Activated CD4-positive, alpha-beta memory T cell treated with anti-CD3 and anti-CD28 coated beads for 36 hours (primary cell): ENCODE measurements around the gene CLEC4D. TPM values are rescaled to one million over a fixed set of nuclear protein-coding genes. Genes with fewer than 3 reads are reported as not detected.
A peak's percentile ranks its signal among the peaks of the same experiment; 100 is the strongest.

ENCODE experiments used
- CTCF ChIA-PET: fragments of 350-600 bp; sonication (Branson Sonifier 250); formaldehyde crosslinking; loops from one replicate; lab custom pipeline; 2021; ENCODE audit warnings: antibody characterized with exemption, inconsistent platforms; lab: Charles Lee
- POLR2A ChIA-PET: fragments of 350-600 bp; sonication (Branson Sonifier 250); formaldehyde crosslinking; loops from one replicate; lab custom pipeline; 2021; ENCODE audit warnings: antibody characterized with exemption; lab: Charles Lee
- DNase-seq: peaks from one replicate; pipeline ENCODE4 v3.0.0-alpha.2; 2020
- H3K27ac Mint-ChIP-seq: one replicate; pipeline ENCODE4 v1.8.0; 2021; ENCODE audit warnings: mixed read lengths
- H3K27me3 Mint-ChIP-seq: one replicate; pipeline ENCODE4 v1.8.0; 2021; ENCODE audit warnings: mixed read lengths
- H3K36me3 Mint-ChIP-seq: one replicate; pipeline ENCODE4 v1.8.0; 2021; ENCODE audit warnings: mixed read lengths
- H3K4me1 Mint-ChIP-seq: one replicate; pipeline ENCODE4 v1.8.0; 2021; ENCODE audit warnings: low read depth, mixed read lengths
- H3K4me3 Mint-ChIP-seq: one replicate; pipeline ENCODE4 v1.8.0; 2021; ENCODE audit warnings: mild to moderate bottlenecking, mixed read lengths
- H3K9me3 Mint-ChIP-seq: one replicate; pipeline ENCODE4 v1.8.0; 2021; ENCODE audit warnings: mixed read lengths
- intact Hi-C: fragments of 100-400 bp; cut with micrococcal nuclease; formaldehyde crosslinking; loops from one replicate; pipeline ENCODE4 v1.15.1; 2023
- total RNA-seq, 2 experiments: library from RNA; stranded (reverse); gene quantifications; one replicate each; pipeline ENCODE4 v1.2.3, GENCODE V29; 2021

Gene CLEC4D
- total RNA-seq, 2 experiments from 2014 or later, result not detected

GRCh38 chr12:8541562-8541961 is 28.3 kb downstream of the CLEC4D start:
- ChIA-PET CTCF (interaction anchor here (1.2 kb wide), 1 partner anchor 508 kb away, joined by 3 read pairs; no protein-coding TSS in a partner anchor), POLR2A (no interaction called here)
- intact Hi-C loops, result loop anchor here (5.0 to 10.0 kb wide), 3 partner anchors 103 to 506 kb away; no protein-coding TSS in a partner anchor
- H3K27me3 Mint-ChIP-seq, result peaks cover 29% of the 10 kb centered on the region
- H3K4me1 Mint-ChIP-seq, result peaks cover 6% of the 10 kb centered on the region
- no peaks in the 10 kb centered on the region for H3K36me3 Mint-ChIP-seq
- no peaks in the 10 kb centered on the region for H3K9me3 Mint-ChIP-seq
- no peak for DNase-seq
- no peak overlapping the region for H3K27ac Mint-ChIP-seq
- H3K4me3 Mint-ChIP-seq, result no peak overlapping the region

- Mint-ChIP-seq H3K4me1 (peaks cover 9% of the 10 kb centered on the region), H3K27ac (no peak overlapping the region), H3K4me3 (no peak overlapping the region), H3K27me3 (peaks cover 19% of the 10 kb centered on the region), H3K36me3 (no peaks in the 10 kb centered on the region), H3K9me3 (no peaks in the 10 kb centered on the region)
- ChIA-PET POLR2A (no interaction called here), CTCF (interaction anchor here (0.6 to 2.5 kb wide), 65 partner anchors 8 to 625 kb away, joined by 3 to 60 read pairs (median 5); partner anchors contain the start of genes A2ML1 and AICDA)
- intact Hi-C loops, result loop anchor here (1.0 to 10.0 kb wide), 4 partner anchors 65 to 503 kb away; no protein-coding TSS in a partner anchor
- DNase-seq, result peak; percentile 80
Observed at GRCh38 chr12:8544295-8544694, 31.0 kb downstream of the CLEC4D start.

- Mint-ChIP-seq H3K27me3 (peaks cover 3% of the 10 kb centered on the region), H3K36me3 (no peaks in the 10 kb centered on the region), H3K27ac (no peak overlapping the region), H3K4me1 (peaks cover 8% of the 10 kb centered on the region), H3K4me3 (no peak overlapping the region), H3K9me3 (no peaks in the 10 kb centered on the region)
- no peak for DNase-seq
- CTCF ChIA-PET, result interaction anchor here (1.1 to 1.5 kb wide), 4 partner anchors 93 to 503 kb away, joined by 3 read pairs; no protein-coding TSS in a partner anchor
- POLR2A ChIA-PET, result no interaction called here
- intact Hi-C loops, result loop anchor here (10.0 kb wide), 2 partner anchors 98 to 348 kb away; no protein-coding TSS in a partner anchor
Observed at GRCh38 chr12:8546591-8546990, 33.3 kb downstream of the CLEC4D start.

- no peaks in the 10 kb centered on the region for H3K36me3 Mint-ChIP-seq
- H3K27ac Mint-ChIP-seq, result no peak overlapping the region
- H3K4me1 Mint-ChIP-seq, result peaks cover 6% of the 10 kb centered on the region
- no peaks in the 10 kb centered on the region for H3K27me3 Mint-ChIP-seq
- ChIA-PET CTCF (interaction anchor here (1.5 to 2.1 kb wide), 3 partner anchors 13 to 501 kb away, joined by 3 to 6 read pairs (median 3); no protein-coding TSS in a partner anchor), POLR2A (no interaction called here)
- intact Hi-C loops, result loop anchor here (10.0 kb wide), 2 partner anchors 97 to 347 kb away; no protein-coding TSS in a partner anchor
- no peak overlapping the region for H3K4me3 Mint-ChIP-seq
- H3K9me3 Mint-ChIP-seq, result no peaks in the 10 kb centered on the region
- DNase-seq, result no peak
Observed at GRCh38 chr12:8547645-8548044, 34.3 kb downstream of the CLEC4D start.

- CTCF ChIA-PET, result interaction anchor here (1.5 to 2.1 kb wide), 3 partner anchors 12 to 501 kb away, joined by 3 to 6 read pairs (median 3); no protein-coding TSS in a partner anchor
- no peak overlapping the region for H3K4me3 Mint-ChIP-seq
- H3K4me1 Mint-ChIP-seq, result peaks cover 6% of the 10 kb centered on the region
- no peak overlapping the region for H3K27ac Mint-ChIP-seq
- POLR2A ChIA-PET, result interaction anchor here (0.6 kb wide), 1 partner anchor 637 kb away, joined by 3 read pairs; no protein-coding TSS in a partner anchor
- H3K27me3 Mint-ChIP-seq, result no peaks in the 10 kb centered on the region
- intact Hi-C loops, result loop anchor here (10.0 kb wide), 2 partner anchors 97 to 347 kb away; no protein-coding TSS in a partner anchor
- H3K36me3 Mint-ChIP-seq, result no peaks in the 10 kb centered on the region
- DNase-seq, result no peak
- H3K9me3 Mint-ChIP-seq, result no peaks in the 10 kb centered on the region
Observed at GRCh38 chr12:8548192-8548591, 34.9 kb downstream of the CLEC4D start.

- CTCF ChIA-PET, result no interaction called here
- no peak for DNase-seq
- POLR2A ChIA-PET, result no interaction called here
- intact Hi-C loops, result loop anchor here (10.0 kb wide), 2 partner anchors 95 to 345 kb away; no protein-coding TSS in a partner anchor
- Mint-ChIP-seq H3K9me3 (no peaks in the 10 kb centered on the region), H3K27ac (no peak overlapping the region), H3K4me1 (peaks cover 5% of the 10 kb centered on the region), H3K4me3 (no peak overlapping the region), H3K36me3 (no peaks in the 10 kb centered on the region), H3K27me3 (no peaks in the 10 kb centered on the region)
Observed at GRCh38 chr12:8549381-8549780, 36.1 kb downstream of the CLEC4D start.

- no peak overlapping the region for H3K27ac Mint-ChIP-seq
- no peak for DNase-seq
- H3K36me3 Mint-ChIP-seq, result no peaks in the 10 kb centered on the region
- no peaks in the 10 kb centered on the region for H3K27me3 Mint-ChIP-seq
- POLR2A ChIA-PET, result no interaction called here
- intact Hi-C loops, result no loop called here
- no peaks in the 10 kb centered on the region for H3K9me3 Mint-ChIP-seq
- peaks cover 7% of the 10 kb centered on the region for H3K4me1 Mint-ChIP-seq
- no peak overlapping the region for H3K4me3 Mint-ChIP-seq
- CTCF ChIA-PET, result interaction anchor here (1.0 kb wide), 1 partner anchor 9 kb away, joined by 4 read pairs; no protein-coding TSS in a partner anchor
Observed at GRCh38 chr12:8553088-8553627, 39.9 kb downstream of the CLEC4D start.

GRCh38 chr12:8554451-8555195 is 41.3 kb downstream of the CLEC4D start:
- H3K4me1 Mint-ChIP-seq, result peaks cover 4% of the 10 kb centered on the region
- no peak overlapping the region for H3K4me3 Mint-ChIP-seq
- intact Hi-C loops, result no loop called here
- H3K27me3 Mint-ChIP-seq, result no peaks in the 10 kb centered on the region
- no peak for DNase-seq
- no peaks in the 10 kb centered on the region for H3K9me3 Mint-ChIP-seq
- POLR2A ChIA-PET, result no interaction called here
- no peaks in the 10 kb centered on the region for H3K36me3 Mint-ChIP-seq
- CTCF ChIA-PET, result interaction anchor here (0.6 to 3.8 kb wide), 3 partner anchors 10 to 400 kb away, joined by 3 to 23 read pairs (median 4); no protein-coding TSS in a partner anchor
- H3K27ac Mint-ChIP-seq, result no peak overlapping the region

- POLR2A ChIA-PET, result no interaction called here
- DNase-seq, result peak; percentile 19
- CTCF ChIA-PET, result interaction anchor here (3.8 kb wide), 1 partner anchor 12 kb away, joined by 23 read pairs; no protein-coding TSS in a partner anchor
- H3K4me1 Mint-ChIP-seq, result peaks cover 4% of the 10 kb centered on the region
- H3K4me3 Mint-ChIP-seq, result no peak overlapping the region
- no peaks in the 10 kb centered on the region for H3K9me3 Mint-ChIP-seq
- no peaks in the 10 kb centered on the region for H3K36me3 Mint-ChIP-seq
- intact Hi-C loops, result loop anchor here (2.0 kb wide), 1 partner anchor 22 kb away; no protein-coding TSS in a partner anchor
- peaks cover 2% of the 10 kb centered on the region for H3K27me3 Mint-ChIP-seq
- no peak overlapping the region for H3K27ac Mint-ChIP-seq
Observed at GRCh38 chr12:8556531-8557097, 43.3 kb downstream of the CLEC4D start.

GRCh38 chr12:8559676-8560075 is 46.4 kb downstream of the CLEC4D start:
- intact Hi-C loops, result no loop called here
- CTCF ChIA-PET, result interaction anchor here (0.6 kb wide), 1 partner anchor 15 kb away, joined by 4 read pairs; no protein-coding TSS in a partner anchor
- POLR2A ChIA-PET, result no interaction called here
- Mint-ChIP-seq H3K27me3 (peaks cover 2% of the 10 kb centered on the region), H3K4me1 (peaks cover 4% of the 10 kb centered on the region), H3K27ac (no peak overlapping the region), H3K4me3 (no peak overlapping the region), H3K36me3 (peaks cover 1% of the 10 kb centered on the region), H3K9me3 (peaks cover 8% of the 10 kb centered on the region)
- DNase-seq, result no peak

- H3K27ac Mint-ChIP-seq, result no peak overlapping the region
- peaks cover 1% of the 10 kb centered on the region for H3K36me3 Mint-ChIP-seq
- DNase-seq, result no peak
- H3K4me3 Mint-ChIP-seq, result no peak overlapping the region
- H3K9me3 Mint-ChIP-seq, result peaks cover 8% of the 10 kb centered on the region
- CTCF ChIA-PET, result interaction anchor here (1.6 kb wide), 1 partner anchor 13 kb away, joined by 6 read pairs; no protein-coding TSS in a partner anchor
- peaks cover 2% of the 10 kb centered on the region for H3K27me3 Mint-ChIP-seq
- peaks cover 4% of the 10 kb centered on the region for H3K4me1 Mint-ChIP-seq
- intact Hi-C loops, result no loop called here
- POLR2A ChIA-PET, result no interaction called here
Observed at GRCh38 chr12:8561011-8561410, 47.7 kb downstream of the CLEC4D start.
